SIG-M5 treated with dmso at 0.1 percent for 504 hours (cell line): Measurements from ENCODE around the gene SCN7A.
"Not testable (repeated sequence)": the region's sequence is repeated elsewhere in the genome, so short reads cannot be mapped to it uniquely, and the experiment has no call there.

Experiments
- DNase-seq: peaks from one replicate; lab custom pipeline; 2025; ENCODE audit not compliant: unreplicated experiment; lab: John Stamatoyannopoulos, UW

Gene SCN7A

DNA sequence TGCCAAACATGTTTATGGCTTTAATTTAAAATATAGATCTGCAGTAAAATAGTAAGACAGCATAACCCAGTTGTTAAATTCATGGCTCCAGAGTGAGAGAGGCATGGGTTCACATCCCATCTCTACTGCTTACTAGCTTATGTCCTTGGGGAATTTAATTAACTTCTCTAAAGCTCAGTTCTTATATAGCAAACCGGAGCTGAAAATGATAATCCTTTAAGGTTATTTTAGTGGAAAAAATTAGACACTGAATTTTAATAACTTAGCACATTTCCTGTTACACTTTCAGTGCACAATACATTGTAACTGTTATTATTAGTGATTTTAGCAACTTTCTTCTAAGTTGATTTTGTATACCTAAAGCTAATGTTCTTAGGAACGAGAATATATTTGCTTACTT lies 133.1 kb downstream of the SCN7A start:
- DNase-seq: no peak

DNA sequence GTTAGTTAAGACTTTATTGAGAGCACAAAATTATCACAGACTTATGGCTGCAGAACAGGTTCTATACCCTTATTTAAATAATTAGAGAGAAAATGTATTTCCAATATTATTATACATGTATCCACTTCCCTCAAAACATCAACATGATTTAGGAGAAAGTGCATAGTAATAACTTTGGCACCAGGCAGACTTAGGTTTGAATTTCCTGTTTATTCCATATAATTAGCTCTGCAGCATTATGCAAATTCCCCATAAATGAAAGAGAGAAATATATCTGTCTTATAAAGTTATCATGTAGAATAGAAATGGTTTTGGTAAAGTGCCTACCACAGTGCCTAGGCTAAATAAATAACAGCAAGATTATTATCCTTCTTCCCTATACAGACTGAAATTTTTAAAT lies 133.6 kb downstream of the SCN7A start:
- DNase-seq: no peak

DNA sequence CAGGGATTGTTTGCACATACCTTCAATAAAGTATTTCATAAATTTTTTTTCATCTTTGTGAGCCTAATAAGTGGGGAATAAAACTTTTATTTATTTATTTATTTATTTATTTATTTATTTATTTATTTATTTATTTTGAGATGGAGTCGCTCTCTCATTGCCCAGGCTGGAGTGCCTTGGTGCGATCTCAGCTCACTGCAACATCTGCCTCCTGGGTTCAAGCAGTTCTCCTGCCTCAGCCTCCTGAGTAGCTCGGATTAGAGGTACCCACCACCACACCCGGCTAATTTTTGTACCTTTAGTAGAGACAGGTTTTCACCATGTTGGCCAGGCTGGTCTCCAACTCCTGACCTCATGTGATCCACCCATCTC lies 136.1 kb downstream of the SCN7A start:
- not testable (repeated sequence) for DNase-seq

DNA sequence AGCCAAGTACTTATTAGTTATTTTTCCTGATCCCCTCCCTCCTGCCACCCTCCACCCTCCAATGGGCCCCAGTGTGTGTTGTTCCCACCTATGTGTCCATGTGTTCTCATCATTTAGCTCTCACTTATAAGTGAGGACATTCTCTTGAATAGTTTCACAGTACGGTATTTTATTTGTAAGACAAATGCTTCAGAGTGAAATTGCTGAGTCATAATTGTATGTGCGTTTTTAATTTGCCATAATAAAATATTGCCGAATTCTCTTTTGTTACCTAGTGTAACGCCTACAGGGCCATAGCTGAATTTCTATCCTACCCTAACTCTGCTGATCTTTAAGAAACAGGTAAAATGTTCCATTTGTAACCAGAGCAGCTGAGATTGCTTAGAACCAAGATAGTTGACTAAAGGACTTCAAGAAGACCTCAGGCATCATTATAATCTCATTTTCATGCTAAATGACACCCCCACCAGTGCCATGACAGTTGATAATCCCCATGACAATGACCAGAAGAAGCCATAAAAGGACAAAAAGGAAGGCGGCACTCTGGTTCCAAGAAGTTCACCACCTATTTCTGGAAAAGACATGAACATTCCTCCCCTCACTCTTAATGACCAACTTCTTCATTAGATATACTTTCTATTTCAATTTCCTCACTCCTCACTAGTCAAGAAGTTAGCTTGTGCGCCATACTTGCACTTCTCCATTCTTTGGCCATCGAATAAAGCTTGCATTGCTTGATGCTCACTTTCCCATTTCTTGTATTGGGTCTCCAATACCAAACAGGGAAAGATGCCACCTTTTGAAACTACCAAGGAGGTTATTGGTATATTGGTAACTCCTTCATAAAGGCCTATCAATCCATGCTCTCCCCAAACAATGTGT lies 136.7 kb downstream of the SCN7A start:
- DNase-seq: no peak
